HG03103 (cell line): ENCODE results near the gene MAP7D3.

Experiments
- ATAC-seq: cut with Tn5 transposase; IDR thresholded peaks from one replicate; pipeline ENCODE4 v1.9.1; 2021; ENCODE audit warnings: low read depth; ENCODE audit not compliant: unreplicated experiment

Gene MAP7D3

GRCh38 chrX:136209016-136209738 is 42.0 kb downstream of the MAP7D3 start:
- no peak for ATAC-seq

GRCh38 chrX:136207546-136207945 is 43.7 kb downstream of the MAP7D3 start:
- ATAC-seq = no peak

GRCh38 chrX:136206916-136207315 is 44.3 kb downstream of the MAP7D3 start:
- no peak for ATAC-seq

GRCh38 chrX:136205882-136206380 is 45.3 kb downstream of the MAP7D3 start:
- ATAC-seq = no peak

GRCh38 chrX:136204571-136204970 is 46.6 kb downstream of the MAP7D3 start:
- ATAC-seq = no peak

- ATAC-seq = no peak
Observed at GRCh38 chrX:136203951-136204350, 47.2 kb downstream of the MAP7D3 start.

GRCh38 chrX:136203438-136203837 is 47.8 kb downstream of the MAP7D3 start:
- no peak for ATAC-seq

GRCh38 chrX:136202889-136203288 is 48.3 kb downstream of the MAP7D3 start:
- no peak for ATAC-seq

GRCh38 chrX:136201601-136202000 is 49.6 kb downstream of the MAP7D3 start:
- ATAC-seq = no peak

- no peak for ATAC-seq
Observed at GRCh38 chrX:136200466-136200865, 50.7 kb downstream of the MAP7D3 start.

- no peak for ATAC-seq
Observed at GRCh38 chrX:136199365-136199764, 51.8 kb downstream of the MAP7D3 start.

- no peak for ATAC-seq
Observed at GRCh38 chrX:136198678-136199243, 52.4 kb downstream of the MAP7D3 start.

GRCh38 chrX:136198010-136198409 is 53.2 kb downstream of the MAP7D3 start:
- no peak for ATAC-seq

GRCh38 chrX:136196691-136197155 is 54.5 kb downstream of the MAP7D3 start:
- no peak for ATAC-seq

GRCh38 chrX:136195247-136195646 is 56.0 kb downstream of the MAP7D3 start:
- ATAC-seq = no peak

GRCh38 chrX:136194536-136194935 is 56.7 kb downstream of the MAP7D3 start:
- ATAC-seq = no peak

- ATAC-seq = no peak
Observed at GRCh38 chrX:136193771-136194170, 57.4 kb downstream of the MAP7D3 start.

GRCh38 chrX:136192839-136193414 is 58.3 kb downstream of the MAP7D3 start:
- ATAC-seq = no peak

- ATAC-seq = no peak
Observed at GRCh38 chrX:136192135-136192534, 59.1 kb downstream of the MAP7D3 start.

- no peak for ATAC-seq
Observed at GRCh38 chrX:136191171-136191570, 60.0 kb downstream of the MAP7D3 start.

- no peak for ATAC-seq
Observed at GRCh38 chrX:136190038-136190713, 61.0 kb downstream of the MAP7D3 start.
